Hematopoietic multipotent progenitor cell (in vitro differentiated cells): ENCODE measurements around the gene MCUB. TPM values are rescaled to one million over a fixed set of nuclear protein-coding genes. Genes with fewer than 3 reads are reported as not detected.
"Not testable (repeated sequence)": the region's sequence is repeated elsewhere in the genome, so short reads cannot be mapped to it uniquely, and the experiment has no call there.

Experiments used
- DNase-seq, 3 donors: peaks; one replicate each; pipeline ENCODE4 v3.0.0-alpha.2; 2011 to 2015; ENCODE audit warnings: low read depth in 2 of 3, low spot score in 2 of 3
- total RNA-seq: library from RNA; depleted of rRNA; stranded (reverse); fragments of >200 nt; gene quantifications from one replicate; pipeline ENCODE4 v1.2.3, GENCODE V29; 2012

The MCUB gene
- total RNA-seq, 1 donor: 50.6 TPM

DNA sequence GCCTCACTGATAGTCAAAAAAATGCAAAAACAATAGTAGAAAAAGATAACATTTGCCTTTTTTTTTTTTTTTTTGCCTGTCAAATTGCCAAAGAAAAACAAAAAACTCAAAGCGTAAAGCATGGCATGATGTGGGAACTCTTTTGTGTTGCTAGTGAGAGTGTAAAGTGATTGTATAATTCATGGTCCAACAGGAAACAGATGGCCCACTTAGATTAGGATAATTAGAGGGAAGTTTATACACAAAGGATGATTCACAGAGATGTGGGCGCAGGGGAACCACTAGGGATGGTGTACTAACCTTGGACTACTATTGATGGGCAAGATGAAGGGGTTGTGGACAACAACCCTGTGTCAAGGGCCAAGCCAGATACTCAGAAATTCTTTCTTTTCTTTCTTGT, 16.4 kb downstream of the MCUB start:
- DNase-seq: peak in 2 of 3 donors; percentile 95 to 99

- no peak for DNase-seq
These were observed 18.8 kb downstream of the MCUB start for GRCh38 chr4:109578846-109579245.

GRCh38 chr4:109579997-109580396, 20.0 kb downstream of the MCUB start:
- not testable (repeated sequence) for DNase-seq

DNA sequence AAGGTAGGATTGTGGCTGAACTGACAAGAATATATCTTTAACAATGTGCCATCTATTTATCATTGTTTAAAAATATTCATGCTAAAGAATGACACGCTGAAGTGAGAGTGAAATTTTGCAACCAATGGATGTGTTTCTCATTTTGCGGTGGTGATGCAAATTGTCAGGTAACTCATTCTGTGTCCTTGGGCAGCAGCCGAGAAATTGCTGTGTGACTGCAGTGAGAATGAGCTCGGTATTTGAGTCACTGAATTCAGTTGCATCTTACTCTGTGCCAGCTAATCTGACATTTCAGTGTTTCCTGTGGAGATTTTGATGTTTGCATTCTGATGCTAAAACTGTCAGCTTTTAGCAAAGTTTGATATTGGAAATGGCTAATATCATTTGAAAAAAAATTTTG, 28.1 kb downstream of the MCUB start:
- peak in 2 of 3 donors; percentile 10 to 11 for DNase-seq

DNA sequence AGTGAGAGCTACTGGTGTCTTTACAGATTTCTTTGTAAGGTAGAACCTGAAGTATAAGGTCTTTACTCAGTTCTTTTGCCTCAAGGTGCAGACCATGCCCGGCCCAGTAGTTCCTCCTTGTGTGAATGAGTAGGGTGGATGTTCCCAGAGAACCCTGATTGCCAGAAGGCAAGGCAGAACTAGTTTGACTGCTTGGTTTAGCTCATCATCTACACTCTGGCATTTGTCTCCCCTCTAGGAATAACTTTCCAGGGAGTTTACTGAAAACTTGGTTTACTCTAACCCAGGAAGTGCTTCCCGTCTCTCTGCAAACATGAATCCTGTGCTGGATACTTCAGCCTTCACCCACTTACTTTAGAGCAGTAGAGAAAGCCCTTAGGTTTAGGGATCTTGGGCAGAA, 29.1 kb downstream of the MCUB start:
- DNase-seq: no peak

DNA sequence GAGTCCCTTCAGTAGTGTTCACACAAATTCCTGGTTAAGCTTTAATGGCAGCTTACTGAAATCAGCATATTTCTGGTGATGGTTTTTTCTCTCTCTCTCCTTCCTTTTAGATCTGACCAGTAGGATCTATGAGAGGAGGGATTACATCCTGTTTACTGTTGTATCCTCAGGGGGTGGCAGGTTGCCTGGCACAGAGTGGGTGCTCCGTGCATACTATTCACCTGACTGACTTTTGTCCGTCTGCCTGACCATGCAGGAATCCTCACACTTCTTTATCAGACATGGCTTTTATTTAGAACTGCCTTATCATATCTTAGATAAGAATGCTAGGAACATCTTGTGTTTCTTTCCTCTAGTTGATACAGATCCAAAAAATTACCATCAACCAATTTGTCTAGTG, 29.6 kb downstream of the MCUB start:
- DNase-seq: no peak

DNA sequence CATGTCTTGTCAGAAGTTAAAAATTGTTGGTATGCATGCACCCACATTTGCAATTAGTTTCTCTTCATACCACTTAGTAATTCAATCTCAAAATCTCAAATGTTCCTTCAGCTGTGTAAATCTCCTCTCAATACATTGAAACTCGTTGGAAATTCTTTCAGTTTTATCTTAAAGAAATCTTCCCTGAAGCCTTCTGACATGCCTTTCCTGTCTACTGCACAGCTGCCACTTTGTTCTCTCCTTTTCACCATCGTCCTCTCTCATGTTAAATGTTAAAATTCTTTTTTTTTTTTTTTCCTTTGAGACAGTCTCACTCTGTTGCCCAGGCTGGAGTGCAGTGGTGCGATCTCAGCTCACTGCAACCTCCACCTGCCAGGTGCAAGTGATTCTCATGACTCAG, 30.9 kb downstream of the MCUB start:
- DNase-seq: no peak

DNA sequence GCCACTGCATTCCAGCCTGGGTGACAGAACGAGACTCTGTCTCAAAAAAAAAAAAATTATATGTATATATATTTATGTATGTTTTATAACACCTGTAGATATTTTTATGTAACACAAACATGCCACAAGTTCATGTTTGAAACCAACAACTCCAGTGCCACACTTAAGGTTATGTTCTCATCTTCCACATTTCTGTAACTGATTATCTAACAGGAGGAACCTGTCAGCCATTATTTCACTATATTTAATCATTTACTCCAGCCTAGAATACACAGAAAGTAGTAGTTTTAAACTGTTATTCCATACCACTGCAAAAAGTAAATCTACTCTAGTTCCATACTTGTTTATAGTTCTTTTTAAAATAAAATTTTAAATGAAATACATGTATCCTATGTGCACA, 32.3 kb downstream of the MCUB start:
- no peak for DNase-seq

- DNase-seq: not testable (repeated sequence)
These were observed 35.1 kb downstream of the MCUB start for GRCh38 chr4:109595123-109595522.

DNA sequence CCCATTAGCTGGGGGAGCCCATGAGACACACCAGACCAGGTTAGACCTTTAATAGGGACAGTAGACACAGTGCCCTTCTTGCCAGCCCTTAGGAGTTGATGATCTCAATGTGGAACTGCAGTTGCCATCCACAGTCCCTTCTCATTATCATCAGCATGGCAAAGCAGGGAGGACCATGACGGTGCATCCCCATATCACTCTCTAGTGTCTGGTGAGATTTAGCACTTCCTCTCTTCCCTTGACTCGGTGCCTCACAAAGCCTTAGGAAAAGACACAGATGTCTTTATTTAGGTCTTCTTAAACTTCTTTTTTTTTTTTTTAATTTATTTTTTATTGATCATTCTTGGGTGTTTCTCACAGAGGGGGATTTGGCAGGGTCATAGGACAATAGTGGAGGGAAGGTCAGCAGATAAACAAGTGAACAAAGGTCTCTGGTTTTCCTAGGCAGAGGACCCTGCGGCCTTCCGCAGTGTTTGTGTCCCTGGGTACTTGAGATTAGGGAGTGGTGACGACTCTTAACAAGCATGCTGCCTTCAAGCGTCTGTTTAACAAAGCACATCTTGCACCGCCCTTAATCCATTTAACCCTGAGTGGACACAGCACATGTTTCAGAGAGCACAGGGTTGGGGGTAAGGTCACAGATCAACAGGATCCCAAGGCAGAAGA, 36.5 kb downstream of the MCUB start:
- DNase-seq: not testable (repeated sequence)

DNA sequence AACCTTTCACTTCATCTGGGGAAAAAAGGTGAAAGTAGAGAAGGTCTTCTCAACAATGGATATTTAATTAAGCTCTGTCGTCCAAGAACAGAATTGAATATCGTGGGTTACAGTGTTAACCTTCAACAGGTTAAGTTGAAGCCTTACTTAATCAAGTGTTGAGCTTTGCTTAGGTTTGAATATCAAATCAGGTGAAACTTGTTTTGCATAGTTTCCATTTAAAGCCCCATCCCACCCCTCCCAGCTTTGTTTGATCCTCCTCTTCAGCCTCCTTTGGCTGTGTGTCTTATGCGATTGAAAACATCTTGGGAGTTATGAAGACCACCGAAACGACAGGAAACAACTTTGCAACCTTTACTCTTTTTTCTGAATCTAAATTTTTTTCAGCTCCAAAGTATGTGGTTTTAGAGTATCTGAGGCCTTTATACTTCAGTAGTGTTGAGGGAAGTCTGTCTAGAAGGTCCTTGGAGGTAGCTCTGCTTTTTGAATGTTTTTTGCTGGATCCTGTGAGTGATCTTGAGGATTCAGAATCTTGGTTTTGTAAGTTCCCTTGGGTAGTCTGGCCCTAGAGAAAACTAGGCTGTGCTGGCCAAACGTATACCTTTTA, 39.1 kb downstream of the MCUB start:
- DNase-seq: no peak

DNA sequence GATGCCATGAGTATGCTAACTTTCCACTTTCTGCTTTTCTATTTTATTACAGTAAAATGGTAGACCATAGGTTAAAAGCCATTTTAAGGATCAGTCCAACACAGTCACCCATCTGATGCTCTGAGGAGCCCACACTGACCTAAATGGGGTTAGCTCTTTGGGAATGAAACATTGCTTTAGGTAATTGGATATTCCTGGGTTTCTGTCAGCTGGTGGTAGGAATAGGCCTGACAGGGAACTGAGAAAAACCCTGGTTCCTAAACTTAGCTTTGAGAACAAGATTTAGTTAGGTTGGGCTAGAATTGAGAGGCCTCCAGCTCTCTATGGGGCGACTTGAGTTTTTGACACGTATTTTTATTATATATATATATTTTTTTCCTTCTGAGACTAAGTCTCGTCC, 40.4 kb downstream of the MCUB start:
- no peak for DNase-seq

DNA sequence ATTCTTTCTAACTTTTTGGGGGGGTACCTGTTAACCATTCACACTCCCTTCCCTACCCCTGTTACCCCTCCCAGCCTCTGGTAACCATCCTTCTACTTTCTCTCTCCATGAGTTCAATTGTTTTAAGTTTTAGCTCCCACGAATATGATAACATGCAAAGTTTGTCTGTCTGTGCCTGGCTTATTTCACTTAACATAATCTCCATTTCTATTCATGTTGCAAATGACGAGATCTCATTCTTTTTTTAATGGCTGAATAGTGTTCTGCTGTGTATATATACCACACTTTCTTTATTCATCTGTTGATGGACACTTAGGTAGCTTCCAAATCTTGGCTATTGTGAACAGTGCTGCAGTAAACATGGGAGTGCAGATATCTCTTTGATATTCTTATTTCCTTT, 41.3 kb downstream of the MCUB start:
- DNase-seq: no peak

DNA sequence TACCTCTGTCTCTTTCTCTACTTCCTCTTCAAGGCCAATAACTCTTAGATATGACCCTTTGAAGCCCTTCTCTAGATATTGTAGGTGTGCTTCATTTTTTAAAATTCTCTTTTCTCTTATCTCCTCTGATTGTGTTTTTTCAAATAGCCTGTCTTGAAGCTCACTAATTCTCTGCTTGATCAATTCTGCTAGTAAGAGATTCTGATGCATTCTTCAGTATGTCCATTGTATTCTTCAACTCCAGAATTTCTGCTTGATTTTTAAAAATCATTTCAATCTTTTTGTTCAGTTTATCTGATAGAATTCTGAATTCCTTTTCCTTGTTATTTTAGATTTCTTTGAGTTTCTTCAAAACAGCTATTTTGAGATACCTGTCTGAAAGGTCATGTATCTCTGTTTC, 47.9 kb downstream of the MCUB start:
- DNase-seq: no peak

- DNase-seq: no peak
These were observed 48.8 kb downstream of the MCUB start for GRCh38 chr4:109608879-109609278.

- DNase-seq: no peak
These were observed 49.4 kb downstream of the MCUB start for GRCh38 chr4:109609431-109609830.

- DNase-seq: no peak
These were observed 50.4 kb downstream of the MCUB start for GRCh38 chr4:109610489-109610888.

GRCh38 chr4:109611045-109611646, 51.1 kb downstream of the MCUB start:
- DNase-seq: no peak

- DNase-seq: no peak
These were observed 54.0 kb downstream of the MCUB start for GRCh38 chr4:109614015-109614414.

GRCh38 chr4:109614466-109614865, 54.4 kb downstream of the MCUB start:
- DNase-seq: no peak

DNA sequence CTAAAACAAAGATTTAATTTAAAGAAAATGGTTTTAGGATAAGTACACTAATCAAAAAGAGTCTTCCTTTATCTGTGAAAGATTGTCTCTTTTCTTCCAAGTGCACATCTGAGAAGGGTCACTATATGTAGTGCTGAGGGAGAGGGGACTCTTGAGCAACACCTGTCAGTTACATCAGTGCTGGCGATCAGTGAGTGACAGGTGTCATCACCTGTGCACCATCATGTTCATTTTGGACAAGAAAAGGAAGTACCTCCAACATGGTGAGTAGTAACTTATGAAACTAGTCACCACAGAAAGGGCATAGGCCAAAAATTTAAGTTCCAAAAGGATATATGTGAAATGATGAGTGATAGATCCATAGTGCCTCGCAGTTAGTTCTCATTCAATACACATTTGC, 55.7 kb downstream of the MCUB start:
- no peak for DNase-seq

GRCh38 chr4:109616243-109616642, 56.2 kb downstream of the MCUB start:
- DNase-seq: no peak
